Mucosa of descending colon (tissue), 3 donors: ENCODE measurements around the gene ZBTB42. TPM values are rescaled to one million over a fixed set of nuclear protein-coding genes. Genes with fewer than 3 reads are reported as not detected.

Experiments
- ATAC-seq: fragments of 200-7000 bp; cut with Tn5 transposase; one replicate; pipeline ENCODE4 v1.9.1; 2020; ENCODE audit warnings: mild to moderate bottlenecking, moderate library complexity
- DNase-seq, 3 donors: peaks; one replicate each; pipeline ENCODE4 v3.0.0-alpha.2; 2020
- H3K36me3 ChIP-seq: fragments of 200-600 bp; one replicate; pipeline ENCODE4 v1.8.0; 2021; ENCODE audit warnings: low read depth, mild to moderate bottlenecking
- H3K4me1 ChIP-seq: fragments of 200-600 bp; one replicate; pipeline ENCODE4 v1.8.0; 2021; ENCODE audit warnings: low read depth, mild to moderate bottlenecking
- H3K4me3 ChIP-seq: fragments of 200-600 bp; one replicate; pipeline ENCODE4 v1.8.0; 2021; ENCODE audit warnings: mild to moderate bottlenecking
- H3K9me3 ChIP-seq: fragments of 200-600 bp; one replicate; pipeline ENCODE4 v1.8.0; 2021; ENCODE audit warnings: mild to moderate bottlenecking
- CTCF ChIP-seq: fragments of 200-600 bp; IDR thresholded peaks from one replicate; pipeline ENCODE4 v1.8.0; 2022; ENCODE audit warnings: antibody characterized with exemption, mild to moderate bottlenecking
- intact Hi-C, 2 donors: fragments of 100-400 bp; cut with DNase I in 1 of 2; cut with micrococcal nuclease in 1 of 2; formaldehyde crosslinking; loops; one replicate each; pipeline versions ENCODE4 v1.11.0 to v1.11.1; 2022; cut with DNase I, micrococcal nuclease
- total RNA-seq, 3 donors: library from RNA; stranded (reverse); fragmentation: NEBNext Ultra II Directional in 2 of 3; extraction: Animal tissue kit (Norgen Biotek cat#: 25700) in 2 of 3; gene quantifications; one replicate each; pipeline versions ENCODE4 v1.2.1 to v1.2.4, GENCODE V29; 2021 to 2023
- donor health status: DM: no; HTN: no; CAD: no; lungs with moderate emphysema.
- donor health status: DM: no; HTN: no; CAD: no.
- donor health status: DM: no; HTN: yes; CAD: no.

ZBTB42 gene
- total RNA-seq, 3 donors from 2014 or later = 6.5 to 10.6 (median 7.8) TPM

- no peak overlapping the region for H3K4me3 ChIP-seq
- no peaks in the 10 kb centered on the region for H3K36me3 ChIP-seq
- TF ChIP-seq CTCF = no peak
- intact Hi-C loops = no loop called here
- H3K4me1 ChIP-seq = no peaks in the 10 kb centered on the region
- ATAC-seq (no peak), DNase-seq (no peak)
- H3K9me3 ChIP-seq = no peaks in the 10 kb centered on the region
Measured at GRCh38 chr14:104775073-104775489, 25.8 kb upstream of the ZBTB42 start.

- Histone ChIP-seq H3K9me3 (no peaks in the 10 kb centered on the region), H3K4me3 (no peak overlapping the region), H3K4me1 (no peaks in the 10 kb centered on the region), H3K36me3 (no peaks in the 10 kb centered on the region)
- intact Hi-C loops = no loop called here
- DNase-seq (no peak), ATAC-seq (no peak)
- TF ChIP-seq CTCF = no peak
Measured at GRCh38 chr14:104776481-104776880, 24.4 kb upstream of the ZBTB42 start.

- ATAC-seq = no peak
Measured at GRCh38 chr14:104776961-104777807, 23.7 kb upstream of the ZBTB42 start.

DNA sequence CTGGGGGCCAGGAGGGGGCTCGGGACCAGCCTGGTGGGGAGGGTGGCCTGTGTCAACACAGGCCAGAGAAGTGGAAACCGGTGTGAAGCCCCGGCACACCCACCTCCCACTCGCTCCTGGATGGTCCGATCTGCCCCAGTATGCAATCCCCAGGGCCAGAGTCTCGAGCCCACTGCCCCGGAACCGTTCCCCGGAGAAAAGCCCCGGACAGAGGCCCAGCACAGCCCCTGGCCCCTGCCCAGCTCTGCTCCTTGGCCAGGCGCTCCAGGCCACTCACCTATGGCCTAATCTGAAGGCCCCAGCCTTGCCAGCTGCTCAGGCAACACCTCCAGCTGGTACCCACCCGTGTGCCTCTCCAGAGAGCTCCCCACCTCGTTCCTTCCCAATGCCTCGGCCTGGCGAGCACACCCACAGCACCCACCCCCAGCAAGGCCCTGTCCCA, 23.1 kb upstream of the ZBTB42 start:
- no peak overlapping the region for H3K4me3 ChIP-seq
- intact Hi-C loops = no loop called here
- no peaks in the 10 kb centered on the region for H3K36me3 ChIP-seq
- TF ChIP-seq CTCF = no peak
- no peaks in the 10 kb centered on the region for H3K4me1 ChIP-seq
- H3K9me3 ChIP-seq = no peaks in the 10 kb centered on the region
- ATAC-seq = no peak
- no peak for DNase-seq

More at GRCh38 chr14:104776961-104777807, 23.7 kb upstream of the ZBTB42 start:
- no peaks in the 10 kb centered on the region for H3K9me3 ChIP-seq
- H3K4me1 ChIP-seq = no peaks in the 10 kb centered on the region
- intact Hi-C loops = no loop called here
- H3K36me3 ChIP-seq = no peaks in the 10 kb centered on the region
- H3K4me3 ChIP-seq = no peak overlapping the region
- no peak for TF ChIP-seq CTCF
- DNase-seq = no peak

DNA sequence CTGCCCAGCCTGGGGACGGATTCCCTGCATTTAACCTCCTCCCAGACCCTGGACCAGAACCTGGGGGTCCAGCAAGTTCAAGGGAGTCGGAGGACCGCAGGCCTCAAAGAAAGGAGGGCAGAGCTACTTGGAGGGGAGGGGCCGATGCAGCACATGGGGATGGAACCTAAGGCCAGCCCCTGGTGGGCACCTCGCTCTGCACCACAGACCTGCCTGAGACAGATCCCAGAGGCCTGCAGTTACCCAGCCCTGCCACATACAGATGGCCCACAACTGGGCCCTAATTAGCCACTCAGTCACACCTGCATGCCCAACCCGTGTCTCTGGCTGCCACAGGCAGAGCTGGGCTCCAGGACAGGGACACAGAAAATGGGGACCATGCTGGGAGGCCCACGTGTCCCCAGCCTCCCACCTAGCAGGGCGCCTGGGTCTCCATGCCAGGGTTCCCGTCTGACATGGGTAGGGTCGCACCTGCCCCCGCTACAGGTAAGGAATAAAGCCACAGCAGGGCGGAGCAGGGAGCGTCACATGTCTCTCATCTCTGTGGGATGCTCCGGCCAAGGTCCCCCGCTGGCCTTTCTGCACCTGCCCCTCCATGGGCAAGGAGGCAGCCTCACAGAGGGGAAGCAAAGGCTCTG, 22.1 kb upstream of the ZBTB42 start:
- intact Hi-C loops = no loop called here
- no peak for ATAC-seq
- no peaks in the 10 kb centered on the region for H3K9me3 ChIP-seq
- H3K36me3 ChIP-seq = no peaks in the 10 kb centered on the region
- no peak for DNase-seq
- no peak overlapping the region for H3K4me3 ChIP-seq
- TF ChIP-seq CTCF = no peak
- H3K4me1 ChIP-seq = no peaks in the 10 kb centered on the region
